ENCODE measurements around the gene CA12. TPM values are rescaled to one million over a fixed set of nuclear protein-coding genes. Genes with fewer than 3 reads are reported as not detected.
"Not testable (repeated sequence)": the region's sequence is repeated elsewhere in the genome, so short reads cannot be mapped to it uniquely, and the experiment has no call there.

The CA12 gene
- total and polyA plus RNA-seq, 11 donors, result 0.04 to 5.2 (median 0.25) TPM; not detected in 3

- Histone ChIP-seq H3K27ac (no peak overlapping the region), H3K4me3 (no peak overlapping the region)
- WGBS, 4 donors, result 74 to 87% (median 86%) methylated on average over 9 of the region's 9 CpGs
Measured at GRCh38 chr15:63323798-63324563, 57.7 kb downstream of the CA12 start.

GRCh38 chr15:63322541-63322940, 59.1 kb downstream of the CA12 start:
- peak; percentile 38 to 79 (median 48) for DNase-seq
- no peaks in the 10 kb centered on the region for H3K27me3 ChIP-seq
- 16 to 25% (median 21%) methylated on average over 4 of the region's 4 CpGs for WGBS, 4 donors

More at GRCh38 chr15:63323798-63324563, 57.7 kb downstream of the CA12 start:
- DNase-seq (no peak), ATAC-seq (no peak)
- intact Hi-C loops (cut with DNase I), result no loop called here
- TF ChIP-seq CTCF (IDR thresholded peaks at IDR 0.05) (no peak), POLR2A (IDR thresholded peaks at IDR 0.05) (no peak)
- no peaks in the 10 kb centered on the region for H3K27me3 ChIP-seq
- H3K9me3 ChIP-seq, result no peaks in the 10 kb centered on the region
- no peaks in the 10 kb centered on the region for H3K36me3 ChIP-seq
- peaks cover 0 to 5% (median 0%) of the 10 kb centered on the region in 12 donors for H3K4me1 ChIP-seq

GRCh38 chr15:63321462-63321861, 60.2 kb downstream of the CA12 start:
- ATAC-seq (no peak), DNase-seq (no peak)
- no peaks in the 10 kb centered on the region for H3K9me3 ChIP-seq
- TF ChIP-seq POLR2A (IDR thresholded peaks at IDR 0.05), result no peak
- no peak for TF ChIP-seq CTCF (IDR thresholded peaks at IDR 0.05)
- 90 to 96% (median 93%) methylated on average over 23 to 29 of the region's 29 CpGs for WGBS, 4 donors
- no peaks in the 10 kb centered on the region for H3K27me3 ChIP-seq
- no peak overlapping the region for H3K27ac ChIP-seq
- intact Hi-C loops (cut with DNase I), result no loop called here
- H3K36me3 ChIP-seq, result no peaks in the 10 kb centered on the region
- no peak overlapping the region for H3K4me3 ChIP-seq
- peaks cover 0 to 5% (median 0%) of the 10 kb centered on the region in 12 donors for H3K4me1 ChIP-seq

More at GRCh38 chr15:63322541-63322940, 59.1 kb downstream of the CA12 start:
- peak in 1 of 4 donors; percentile 30 for ATAC-seq
- Histone ChIP-seq H3K27ac (no peak overlapping the region), H3K4me3 (no peak overlapping the region), H3K4me1 (peaks cover 0 to 5% (median 0%) of the 10 kb centered on the region in 12 donors), H3K36me3 (no peaks in the 10 kb centered on the region), H3K9me3 (no peaks in the 10 kb centered on the region)
- intact Hi-C loops (cut with DNase I), result no loop called here
- no peak for TF ChIP-seq CTCF (IDR thresholded peaks at IDR 0.05)
- no peak for TF ChIP-seq POLR2A (IDR thresholded peaks at IDR 0.05)

GRCh38 chr15:63320981-63321380, 60.7 kb downstream of the CA12 start:
- ATAC-seq; H3K9me3 ChIP-seq; H3K27ac ChIP-seq; H3K4me3 ChIP-seq; H3K4me1 ChIP-seq; H3K36me3 ChIP-seq; DNase-seq; intact Hi-C loops (cut with DNase I); H3K27me3 ChIP-seq: not testable (repeated sequence)
- WGBS, 4 donors, result 90 to 99% (median 95%) methylated on average over 8 to 9 of the region's 11 CpGs

- 95 to 98% (median 97%) methylated on average over 8 to 10 of the region's 10 CpGs for WGBS, 4 donors
- H3K27me3 ChIP-seq; DNase-seq; intact Hi-C loops (cut with DNase I); H3K36me3 ChIP-seq; H3K27ac ChIP-seq; H3K9me3 ChIP-seq; H3K4me1 ChIP-seq; H3K4me3 ChIP-seq; ATAC-seq: not testable (repeated sequence)
Measured at GRCh38 chr15:63320446-63320845, 61.2 kb downstream of the CA12 start.
